BJ (cell line): ENCODE data around the gene APCS. TPM values are rescaled to one million over a fixed set of nuclear protein-coding genes. Genes with fewer than 3 reads are reported as not detected.

Source experiments
- CTCF ChIA-PET: fragments of 350-600 bp; formaldehyde crosslinking; extraction: SDS; loops from one replicate; lab custom pipeline; 2021; ENCODE audit warnings: antibody characterized with exemption, inconsistent platforms; lab: Yijun Ruan, JAX
- POLR2A ChIA-PET: fragments of 300-600 bp; sonication (Branson Sonifier 250); formaldehyde crosslinking; extraction: SDS; loops from one replicate; lab custom pipeline; 2021; ENCODE audit warnings: antibody characterized with exemption; lab: Charles Lee
- DNase-seq: peaks from one replicate; pipeline ENCODE4 v3.0.0-alpha.2; 2011; ENCODE audit warnings: low read depth
- H3K27me3 ChIP-seq: 2 replicates; pipeline ENCODE4 v1.6.0; 2011; ENCODE audit warnings: low read length; ENCODE audit not compliant: control insufficient read depth, insufficient read depth
- H3K36me3 ChIP-seq: 2 replicates; pipeline ENCODE4 v1.5.1; 2011; ENCODE audit warnings: low read length; ENCODE audit not compliant: control insufficient read depth, insufficient read depth
- H3K4me3 ChIP-seq: 2 replicates; pipeline ENCODE4 v1.5.1; 2011; ENCODE audit warnings: low read depth, mild to moderate bottlenecking, control low read depth, low read length
- polyA plus RNA-seq: library from polyadenylated mRNA; depleted of rRNA; stranded (reverse); fragments of >200 nt; gene quantifications from 2 replicates; pipeline ENCODE4 v1.2.3, GENCODE V29; 2011
- TF ChIP-seq, protein P1 (sequence below): IDR thresholded peaks from 2 replicates; pipeline ENCODE4 v1.5.1; 2011; ENCODE audit warnings: low read depth, mild to moderate bottlenecking, control low read depth, inconsistent platforms, low read length, moderate library complexity; ENCODE audit not compliant: insufficient read depth

The APCS gene
- polyA plus RNA-seq, 1 experiment: not detected

DNA sequence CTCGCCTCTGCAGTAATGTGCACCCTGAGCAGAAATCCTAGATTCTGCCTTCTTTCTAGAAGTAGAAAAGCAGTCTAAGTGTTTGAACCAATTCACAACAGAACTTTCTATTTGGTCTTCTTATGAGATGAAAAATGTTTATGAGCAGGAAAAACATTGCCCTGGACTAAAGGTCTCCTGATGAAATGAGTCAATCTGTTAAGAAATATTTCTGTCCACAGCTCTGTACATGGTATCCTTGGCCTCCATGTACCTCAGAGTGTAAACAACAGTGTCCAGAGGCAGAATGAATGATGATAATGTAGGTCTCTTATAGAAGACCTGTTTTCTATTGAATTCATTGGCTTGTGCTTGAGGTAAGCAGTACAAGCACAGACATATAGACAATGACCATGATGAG is 6.2 kb upstream of the APCS start:
- H3K4me3 ChIP-seq: no peak overlapping the region
- DNase-seq: no peak
- no peaks in the 10 kb centered on the region; the same call in 1 of the 2 replicates for H3K27me3 ChIP-seq
- H3K36me3 ChIP-seq: no peaks in the 10 kb centered on the region
- ChIA-PET POLR2A (no interaction called here), CTCF (no interaction called here)
- TF ChIP-seq, protein P1, sequence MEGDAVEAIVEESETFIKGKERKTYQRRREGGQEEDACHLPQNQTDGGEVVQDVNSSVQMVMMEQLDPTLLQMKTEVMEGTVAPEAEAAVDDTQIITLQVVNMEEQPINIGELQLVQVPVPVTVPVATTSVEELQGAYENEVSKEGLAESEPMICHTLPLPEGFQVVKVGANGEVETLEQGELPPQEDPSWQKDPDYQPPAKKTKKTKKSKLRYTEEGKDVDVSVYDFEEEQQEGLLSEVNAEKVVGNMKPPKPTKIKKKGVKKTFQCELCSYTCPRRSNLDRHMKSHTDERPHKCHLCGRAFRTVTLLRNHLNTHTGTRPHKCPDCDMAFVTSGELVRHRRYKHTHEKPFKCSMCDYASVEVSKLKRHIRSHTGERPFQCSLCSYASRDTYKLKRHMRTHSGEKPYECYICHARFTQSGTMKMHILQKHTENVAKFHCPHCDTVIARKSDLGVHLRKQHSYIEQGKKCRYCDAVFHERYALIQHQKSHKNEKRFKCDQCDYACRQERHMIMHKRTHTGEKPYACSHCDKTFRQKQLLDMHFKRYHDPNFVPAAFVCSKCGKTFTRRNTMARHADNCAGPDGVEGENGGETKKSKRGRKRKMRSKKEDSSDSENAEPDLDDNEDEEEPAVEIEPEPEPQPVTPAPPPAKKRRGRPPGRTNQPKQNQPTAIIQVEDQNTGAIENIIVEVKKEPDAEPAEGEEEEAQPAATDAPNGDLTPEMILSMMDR: no peak

DNA sequence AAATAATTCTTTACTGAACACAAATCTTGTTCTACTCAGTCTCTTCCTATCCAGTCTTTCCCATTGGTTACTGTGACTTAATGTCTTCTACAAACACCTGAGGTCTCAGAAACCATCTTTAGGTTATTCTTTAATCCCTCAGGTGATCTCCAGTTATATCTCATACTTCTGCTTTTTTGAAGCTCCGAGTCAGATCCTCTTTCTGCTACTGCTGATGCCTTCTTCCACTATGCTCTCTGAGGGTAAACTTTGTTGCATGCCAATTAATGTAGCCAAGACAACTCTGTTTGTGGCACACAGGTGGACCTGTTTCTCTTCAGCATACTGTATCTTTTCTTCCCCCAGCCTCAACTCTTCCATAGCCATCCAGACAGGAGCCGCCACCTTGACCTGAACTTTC is 3.1 kb upstream of the APCS start:
- Histone ChIP-seq H3K36me3 (no peaks in the 10 kb centered on the region), H3K27me3 (no peaks in the 10 kb centered on the region; the same call in 1 of the 2 replicates), H3K4me3 (no peak overlapping the region)
- no peak for DNase-seq
- CTCF ChIA-PET: no interaction called here
- POLR2A ChIA-PET: no interaction called here
- TF ChIP-seq, protein P1: no peak

DNA sequence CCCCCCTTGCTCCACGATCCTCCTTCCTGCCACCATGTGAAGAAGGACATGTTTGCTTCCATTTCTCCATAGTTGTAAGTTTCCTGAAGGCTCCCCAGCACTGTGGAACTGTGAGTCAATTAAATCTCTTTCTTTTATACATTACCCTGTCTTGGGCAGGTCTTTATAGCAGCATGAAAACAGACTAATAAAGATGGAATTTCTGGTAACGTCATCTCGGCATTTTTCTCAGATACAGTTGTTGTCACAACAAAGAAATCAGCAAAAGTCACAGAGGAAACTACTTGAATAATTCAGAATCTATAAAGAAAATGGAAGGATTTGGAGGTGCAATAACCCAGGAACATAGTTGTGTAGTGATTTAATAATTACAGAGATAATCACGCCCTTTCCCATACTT is 4.4 kb downstream of the APCS start:
- peak; percentile 14 for DNase-seq

DNA sequence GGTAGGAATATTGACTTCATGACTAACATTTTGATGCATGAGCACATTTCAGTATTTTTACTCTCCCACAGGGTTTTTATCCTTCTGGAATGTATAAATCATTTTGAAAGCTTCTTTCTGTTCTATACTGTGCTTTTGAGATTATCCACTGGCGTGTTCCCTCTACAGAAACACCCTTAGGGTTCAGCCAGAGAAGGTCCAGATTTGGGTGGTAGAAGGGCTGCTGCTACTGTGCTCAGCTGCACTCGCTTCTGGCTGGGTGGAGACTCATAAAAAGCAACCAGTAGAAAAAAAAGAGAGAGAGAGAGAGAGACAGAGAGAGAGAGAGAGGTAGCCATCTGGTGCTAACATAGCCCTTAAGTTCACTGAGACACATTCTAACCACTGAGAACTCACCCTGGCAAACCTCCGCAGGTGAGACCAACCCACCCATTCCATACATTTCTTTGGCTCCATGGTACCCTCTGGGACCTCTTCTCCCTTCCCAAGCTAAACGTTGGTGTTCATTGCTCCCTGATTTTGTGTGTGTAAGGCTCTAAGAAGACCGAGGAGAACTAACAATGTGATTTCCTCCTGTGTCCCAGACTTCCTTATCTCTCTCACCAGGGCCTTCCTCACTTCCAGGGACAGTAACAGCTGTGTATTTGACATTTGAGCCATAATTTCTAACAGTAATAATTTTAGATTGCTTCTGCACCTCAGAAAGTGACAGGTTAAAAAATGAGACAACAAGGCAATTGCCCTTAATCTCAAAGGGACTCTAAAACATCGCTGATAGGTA is 7.2 kb downstream of the APCS start:
- TF ChIP-seq, protein P1: no peak
- no peaks in the 10 kb centered on the region for H3K36me3 ChIP-seq
- CTCF ChIA-PET: interaction anchor here (0.8 kb wide), 1 partner anchor 27 kb away, joined by 3 read pairs; no protein-coding TSS in a partner anchor
- DNase-seq: peak; percentile 6
- POLR2A ChIA-PET: no interaction called here
- no peak overlapping the region for H3K4me3 ChIP-seq
- H3K27me3 ChIP-seq: no peaks in the 10 kb centered on the region

More for the DNA sequence above, 4.4 kb downstream of the APCS start:
- Histone ChIP-seq H3K27me3 (no peaks in the 10 kb centered on the region), H3K4me3 (no peak overlapping the region), H3K36me3 (no peaks in the 10 kb centered on the region)
- TF ChIP-seq, protein P1: no peak
- ChIA-PET CTCF (no interaction called here), POLR2A (no interaction called here)

DNA sequence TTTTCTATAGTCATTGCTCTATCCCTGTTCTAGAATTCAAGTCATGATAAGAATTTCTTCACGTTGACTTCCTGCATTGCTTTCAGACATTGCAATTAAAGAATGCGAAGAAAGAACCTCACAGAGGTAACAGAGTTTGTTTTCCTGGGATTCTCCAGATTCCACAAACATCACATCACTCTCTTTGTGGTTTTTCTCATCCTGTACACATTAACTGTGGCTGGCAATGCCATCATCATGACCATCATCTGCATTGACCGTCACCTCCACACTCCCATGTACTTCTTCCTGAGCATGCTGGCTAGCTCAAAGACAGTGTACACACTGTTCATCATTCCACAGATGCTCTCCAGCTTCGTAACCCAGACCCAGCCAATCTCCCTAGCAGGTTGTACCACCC is 10.6 kb downstream of the APCS start:
- CTCF ChIA-PET: interaction anchor here (1.6 kb wide), 1 partner anchor 10 kb away, joined by 4 read pairs; the partner anchor contains the start of gene APCS

More for the DNA sequence above, 10.6 kb downstream of the APCS start:
- H3K36me3 ChIP-seq: no peaks in the 10 kb centered on the region
- DNase-seq: peak; percentile 83
- H3K27me3 ChIP-seq: no peaks in the 10 kb centered on the region
- POLR2A ChIA-PET: interaction anchor here (1.0 kb wide), 1 partner anchor 170 kb away, joined by 4 read pairs; no protein-coding TSS in a partner anchor
- TF ChIP-seq, protein P1: no peak
- no peak overlapping the region for H3K4me3 ChIP-seq
